Progenitor cell of endocrine pancreas (in vitro differentiated cells): ENCODE measurements around the gene TNNI2. TPM values are rescaled to one million over a fixed set of nuclear protein-coding genes. Genes with fewer than 3 reads are reported as not detected.

Experiments used
- DNase-seq: peaks from one replicate; pipeline ENCODE4 v3.0.0; 2021; ENCODE audit warnings: low spot score; ENCODE audit not compliant: unreplicated experiment
- H3K27ac Mint-ChIP-seq: 2 replicates; pipeline ENCODE4 v1.8.0; 2021; ENCODE audit warnings: mild to moderate bottlenecking, moderate library complexity, mixed read lengths
- H3K27me3 Mint-ChIP-seq: 2 replicates; pipeline ENCODE4 v1.8.0; 2021; ENCODE audit warnings: mixed read lengths
- H3K36me3 Mint-ChIP-seq: 2 replicates; pipeline ENCODE4 v1.8.0; 2022; ENCODE audit warnings: mixed read lengths; ENCODE audit not compliant: insufficient read depth
- H3K4me1 Mint-ChIP-seq: 2 replicates; pipeline ENCODE4 v1.8.0; 2021; ENCODE audit warnings: low read depth, mixed read lengths
- H3K4me3 Mint-ChIP-seq: 2 replicates; pipeline ENCODE4 v1.8.0; 2021; ENCODE audit warnings: low read depth, mild to moderate bottlenecking, moderate library complexity, mixed read lengths
- H3K9me3 Mint-ChIP-seq: 2 replicates; pipeline ENCODE4 v1.8.0; 2021; ENCODE audit warnings: low read depth, mixed read lengths
- total RNA-seq: library from RNA; stranded (reverse); gene quantifications from 2 replicates; pipeline ENCODE4 v1.2.1, GENCODE V29; 2021
- TF ChIP-seq, protein P1 (sequence below): fragments of 200-600 bp; sonication (generic); IDR thresholded peaks from one replicate; pipeline ENCODE4 v1.5.0; 2021; ENCODE audit warnings: antibody characterized with exemption, mild to moderate bottlenecking; ENCODE audit not compliant: unreplicated experiment

TNNI2 gene
- total RNA-seq, 1 donor from 2014 or later, result 0.55 TPM

DNA sequence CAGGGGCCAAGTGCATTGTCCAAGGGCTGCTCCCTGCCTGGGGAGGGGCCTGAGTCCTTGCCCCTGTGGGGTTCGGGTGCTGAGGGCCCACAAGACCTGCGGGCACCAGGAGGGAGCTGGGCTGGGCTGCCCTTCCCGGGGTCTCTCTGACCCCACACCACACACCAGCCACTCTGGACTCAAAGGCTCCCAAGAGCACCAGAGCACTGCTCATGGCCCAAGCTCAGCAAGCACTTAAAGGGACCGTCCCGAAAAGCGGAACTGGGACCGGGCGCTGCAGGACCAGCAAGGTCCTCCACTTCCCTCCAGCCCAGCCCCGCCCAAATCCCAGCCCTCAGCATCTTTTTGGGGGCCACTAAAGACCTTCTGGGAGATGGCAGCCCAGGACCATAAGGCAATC is 19.4 kb downstream of the TNNI2 start:
- no peak for DNase-seq
- Mint-ChIP-seq H3K27ac (no peak overlapping the region), H3K36me3 (no peaks in the 10 kb centered on the region), H3K4me3 (no peak overlapping the region), H3K4me1 (no peaks in the 10 kb centered on the region), H3K27me3 (peaks cover 3% of the 10 kb centered on the region), H3K9me3 (no peaks in the 10 kb centered on the region)
- TF ChIP-seq, protein P1, sequence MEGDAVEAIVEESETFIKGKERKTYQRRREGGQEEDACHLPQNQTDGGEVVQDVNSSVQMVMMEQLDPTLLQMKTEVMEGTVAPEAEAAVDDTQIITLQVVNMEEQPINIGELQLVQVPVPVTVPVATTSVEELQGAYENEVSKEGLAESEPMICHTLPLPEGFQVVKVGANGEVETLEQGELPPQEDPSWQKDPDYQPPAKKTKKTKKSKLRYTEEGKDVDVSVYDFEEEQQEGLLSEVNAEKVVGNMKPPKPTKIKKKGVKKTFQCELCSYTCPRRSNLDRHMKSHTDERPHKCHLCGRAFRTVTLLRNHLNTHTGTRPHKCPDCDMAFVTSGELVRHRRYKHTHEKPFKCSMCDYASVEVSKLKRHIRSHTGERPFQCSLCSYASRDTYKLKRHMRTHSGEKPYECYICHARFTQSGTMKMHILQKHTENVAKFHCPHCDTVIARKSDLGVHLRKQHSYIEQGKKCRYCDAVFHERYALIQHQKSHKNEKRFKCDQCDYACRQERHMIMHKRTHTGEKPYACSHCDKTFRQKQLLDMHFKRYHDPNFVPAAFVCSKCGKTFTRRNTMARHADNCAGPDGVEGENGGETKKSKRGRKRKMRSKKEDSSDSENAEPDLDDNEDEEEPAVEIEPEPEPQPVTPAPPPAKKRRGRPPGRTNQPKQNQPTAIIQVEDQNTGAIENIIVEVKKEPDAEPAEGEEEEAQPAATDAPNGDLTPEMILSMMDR, result no peak

DNA sequence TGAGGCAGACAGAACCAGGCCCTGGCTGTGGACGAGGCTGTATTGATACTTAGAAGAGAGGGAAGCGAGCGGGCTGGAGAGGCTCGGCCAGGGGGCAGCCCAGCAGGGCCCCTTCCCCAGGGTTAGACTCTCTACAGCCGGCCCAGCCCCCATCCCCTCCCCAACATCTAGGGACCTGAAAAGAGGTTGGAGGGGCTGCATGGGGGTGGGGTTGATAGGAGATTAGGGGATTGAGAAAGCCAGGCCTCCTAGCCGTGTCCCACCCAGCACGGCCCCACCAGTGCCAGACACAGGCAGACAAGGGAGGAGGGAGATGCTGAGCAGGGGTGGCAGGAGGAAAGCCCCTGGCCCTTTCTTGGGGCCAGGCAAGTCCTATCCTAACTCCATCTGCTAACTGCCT is 19.8 kb downstream of the TNNI2 start:
- no peaks in the 10 kb centered on the region for H3K36me3 Mint-ChIP-seq
- peak overlapping the region; percentile 46 for H3K27ac Mint-ChIP-seq
- peaks cover 3% of the 10 kb centered on the region for H3K27me3 Mint-ChIP-seq
- no peak for DNase-seq
- no peak overlapping the region for H3K4me3 Mint-ChIP-seq
- no peaks in the 10 kb centered on the region for H3K4me1 Mint-ChIP-seq
- TF ChIP-seq, protein P1, result no peak
- no peaks in the 10 kb centered on the region for H3K9me3 Mint-ChIP-seq

DNA sequence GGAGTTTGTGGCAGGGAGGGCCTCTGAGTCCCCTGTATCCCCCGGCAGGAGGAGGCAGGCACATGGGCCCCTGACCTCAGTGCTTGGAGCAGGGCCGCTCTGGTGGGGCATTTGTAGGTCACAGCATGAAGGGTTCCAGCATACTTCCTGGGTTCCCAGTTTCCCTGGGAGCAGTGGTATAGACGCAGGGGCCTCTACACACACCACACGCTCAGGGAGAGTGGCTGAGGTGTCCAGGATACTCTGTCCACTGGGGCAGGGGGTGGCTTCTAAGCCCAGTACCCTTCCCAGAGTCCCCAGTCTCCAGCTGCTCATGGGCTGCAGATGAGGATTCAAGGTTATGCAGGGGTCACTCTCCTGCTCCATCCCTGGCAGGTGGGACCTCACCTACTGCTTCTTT is 20.2 kb downstream of the TNNI2 start:
- H3K9me3 Mint-ChIP-seq, result no peaks in the 10 kb centered on the region
- H3K36me3 Mint-ChIP-seq, result no peaks in the 10 kb centered on the region
- DNase-seq, result no peak
- no peak overlapping the region for H3K4me3 Mint-ChIP-seq
- peak overlapping the region; percentile 46 for H3K27ac Mint-ChIP-seq
- H3K4me1 Mint-ChIP-seq, result no peaks in the 10 kb centered on the region
- TF ChIP-seq, protein P1, result no peak
- peaks cover 3% of the 10 kb centered on the region for H3K27me3 Mint-ChIP-seq

DNA sequence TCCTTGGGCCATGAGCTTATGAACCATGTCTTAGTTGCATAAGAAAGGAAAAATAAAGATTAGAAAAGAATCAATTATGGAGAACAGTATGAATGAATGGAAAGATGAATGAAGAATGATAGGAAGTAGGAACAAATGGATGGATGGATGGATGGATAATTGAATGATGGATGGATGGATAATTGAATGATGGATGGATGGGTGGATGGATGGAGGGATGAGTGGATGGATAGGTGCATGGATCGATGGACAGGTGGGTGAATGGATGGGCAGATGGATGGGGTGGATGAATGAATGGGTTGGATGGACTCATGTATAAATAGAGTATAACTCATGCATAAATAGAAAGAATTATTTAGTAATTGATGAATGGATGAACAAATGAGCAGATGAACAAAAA is 21.3 kb downstream of the TNNI2 start:
- Mint-ChIP-seq H3K4me3 (no peak overlapping the region), H3K36me3 (no peaks in the 10 kb centered on the region), H3K27me3 (peaks cover 3% of the 10 kb centered on the region), H3K9me3 (no peaks in the 10 kb centered on the region), H3K4me1 (no peaks in the 10 kb centered on the region), H3K27ac (no peak overlapping the region)
- DNase-seq, result no peak
- TF ChIP-seq, protein P1, result no peak

DNA sequence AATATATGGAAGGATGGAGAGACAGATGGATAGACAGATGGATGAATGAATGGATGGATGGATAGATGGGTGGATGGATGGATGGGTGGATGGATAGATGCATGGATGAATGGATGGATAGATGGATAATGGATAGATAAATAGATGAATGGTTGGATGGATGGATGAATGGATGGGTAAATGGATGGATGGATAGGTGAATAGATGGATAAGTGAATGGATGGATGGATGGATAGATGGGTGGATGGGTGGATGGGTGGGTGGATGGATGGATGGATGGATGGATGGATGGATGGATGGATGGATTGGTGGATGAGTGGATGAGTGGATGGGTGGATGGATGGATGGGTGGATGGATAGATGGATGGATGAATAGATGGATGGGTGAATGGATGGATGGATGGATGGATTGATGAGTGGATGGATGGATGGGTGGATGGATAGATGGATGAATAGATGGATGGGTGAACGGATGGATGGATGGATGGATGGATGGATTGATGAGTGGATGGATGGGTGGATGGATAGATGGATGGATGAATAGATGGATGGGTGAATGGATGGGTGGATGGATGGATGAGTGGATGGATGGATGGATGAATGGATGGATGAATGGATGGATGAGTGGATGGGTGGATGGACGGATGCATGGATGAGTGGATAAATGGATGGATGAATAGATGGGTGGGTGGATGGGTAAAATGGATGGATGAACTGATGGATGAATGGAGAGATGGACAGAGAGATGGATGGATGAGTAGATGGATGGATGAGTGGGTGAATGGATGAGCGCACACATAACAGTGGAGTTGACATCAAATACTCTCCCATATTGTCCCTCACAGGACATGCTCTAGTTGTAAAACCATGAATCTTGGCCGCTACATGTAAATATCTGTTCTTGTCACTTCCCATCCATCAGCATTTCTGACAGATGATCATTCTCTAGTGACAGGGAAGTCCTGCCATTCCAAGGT is 22.9 kb downstream of the TNNI2 start:
- Mint-ChIP-seq H3K4me3 (no peak overlapping the region), H3K9me3 (no peaks in the 10 kb centered on the region), H3K27me3 (peaks cover 6% of the 10 kb centered on the region), H3K27ac (no peak overlapping the region), H3K4me1 (no peaks in the 10 kb centered on the region), H3K36me3 (no peaks in the 10 kb centered on the region)
- TF ChIP-seq, protein P1, result no peak
- no peak for DNase-seq
